COR-L47 (cell line): ENCODE results near the gene KCNK5.

Experiments used
- DNase-seq: peaks from one replicate; lab custom pipeline; 2025; lab: John Stamatoyannopoulos, UW

KCNK5 gene

DNA sequence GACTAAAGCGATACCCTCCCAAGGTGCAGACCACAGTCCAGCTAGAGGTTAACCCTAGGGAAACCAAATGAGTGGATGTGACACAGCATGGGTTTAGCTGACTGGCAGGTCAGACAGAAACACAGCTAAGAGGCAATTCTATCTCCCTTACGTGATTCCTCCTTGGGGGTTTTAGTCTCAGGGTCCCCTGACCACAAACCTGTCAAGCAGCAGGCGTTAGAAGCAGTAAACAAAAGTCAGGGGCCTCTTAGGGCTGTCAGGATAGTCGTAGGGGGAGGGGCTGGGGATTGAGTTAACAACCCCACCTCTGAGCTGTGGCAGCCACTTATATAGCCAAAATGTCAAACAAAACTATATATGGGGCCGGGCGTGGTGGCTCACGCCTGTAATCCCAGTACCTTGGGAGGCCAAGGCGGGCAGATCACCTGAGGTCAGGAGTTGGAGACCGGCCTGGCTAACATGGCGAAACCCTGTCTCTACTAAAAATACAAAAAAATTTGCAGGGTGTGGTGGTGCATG, 13.6 kb downstream of the KCNK5 start:
- no peak for DNase-seq

DNA sequence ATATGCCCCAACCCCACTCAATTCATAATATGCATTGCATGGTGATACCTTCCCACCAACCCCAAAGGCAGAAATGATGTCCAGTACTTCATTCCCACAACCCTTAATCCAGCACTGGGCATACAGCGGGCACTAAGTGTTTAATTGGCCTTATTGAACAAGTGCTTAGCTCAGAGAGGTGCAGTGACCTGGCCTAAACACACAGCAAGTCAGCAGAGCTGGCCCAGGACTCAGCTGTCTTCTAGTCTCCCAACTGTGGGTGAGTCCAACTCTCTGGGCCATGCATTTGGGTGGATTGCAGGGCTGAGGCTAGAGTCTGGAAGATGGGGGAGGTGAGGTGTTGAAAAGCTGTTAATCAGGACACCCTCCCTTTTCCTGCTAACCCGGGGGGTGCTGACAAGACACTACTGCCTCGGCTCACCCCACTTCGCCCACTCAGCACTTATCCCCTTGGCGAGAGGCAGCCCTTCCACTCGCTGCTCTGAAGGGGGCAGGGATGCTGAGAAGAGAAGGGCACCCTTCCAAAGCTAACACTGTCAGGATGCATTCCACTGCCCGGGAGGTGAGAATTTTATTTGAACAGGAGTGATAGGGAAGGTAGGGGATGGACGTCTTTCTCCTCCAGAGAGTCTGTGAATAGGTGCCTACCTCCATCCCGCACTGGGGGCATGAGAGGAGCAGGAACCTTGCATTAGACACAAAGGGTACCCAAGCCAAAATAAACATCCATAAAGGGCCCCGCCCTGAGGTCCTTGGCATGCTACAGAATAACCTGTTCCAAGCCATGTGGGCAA, 14.2 kb downstream of the KCNK5 start:
- peak; percentile 12 for DNase-seq

DNA sequence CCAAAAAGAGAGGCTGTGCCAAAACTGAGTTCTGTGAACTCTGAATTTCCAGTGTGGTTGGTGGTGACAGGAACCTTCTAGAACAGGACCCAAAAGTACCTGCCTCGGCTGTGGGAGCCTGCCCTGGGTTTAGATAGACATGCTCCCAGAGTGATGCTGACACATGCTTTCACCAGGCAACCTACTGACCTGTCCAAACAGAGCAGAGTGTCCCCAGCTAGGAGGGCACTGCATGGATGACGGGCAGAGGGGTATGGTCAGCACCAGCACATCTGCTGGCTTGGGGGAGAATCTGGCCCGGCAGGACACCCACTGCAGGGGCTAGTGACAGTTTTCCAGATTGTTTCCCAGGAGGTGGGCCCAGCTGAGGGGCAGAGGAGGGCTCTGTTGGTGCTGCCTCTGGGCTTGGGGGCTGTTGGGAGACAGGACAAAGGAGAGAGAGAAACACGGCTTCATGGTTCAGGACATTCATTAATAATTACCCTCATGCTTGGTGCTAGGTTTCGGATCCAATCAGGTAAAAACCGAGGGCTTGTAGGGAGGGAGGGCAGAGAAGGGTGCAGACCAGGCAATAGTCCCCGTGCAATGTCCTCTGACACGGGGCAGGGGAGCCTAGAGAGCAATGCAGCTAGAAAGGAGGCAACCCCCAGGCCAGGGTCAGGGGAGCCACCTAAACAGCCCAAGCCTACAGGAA, 15.0 kb downstream of the KCNK5 start:
- no peak for DNase-seq

DNA sequence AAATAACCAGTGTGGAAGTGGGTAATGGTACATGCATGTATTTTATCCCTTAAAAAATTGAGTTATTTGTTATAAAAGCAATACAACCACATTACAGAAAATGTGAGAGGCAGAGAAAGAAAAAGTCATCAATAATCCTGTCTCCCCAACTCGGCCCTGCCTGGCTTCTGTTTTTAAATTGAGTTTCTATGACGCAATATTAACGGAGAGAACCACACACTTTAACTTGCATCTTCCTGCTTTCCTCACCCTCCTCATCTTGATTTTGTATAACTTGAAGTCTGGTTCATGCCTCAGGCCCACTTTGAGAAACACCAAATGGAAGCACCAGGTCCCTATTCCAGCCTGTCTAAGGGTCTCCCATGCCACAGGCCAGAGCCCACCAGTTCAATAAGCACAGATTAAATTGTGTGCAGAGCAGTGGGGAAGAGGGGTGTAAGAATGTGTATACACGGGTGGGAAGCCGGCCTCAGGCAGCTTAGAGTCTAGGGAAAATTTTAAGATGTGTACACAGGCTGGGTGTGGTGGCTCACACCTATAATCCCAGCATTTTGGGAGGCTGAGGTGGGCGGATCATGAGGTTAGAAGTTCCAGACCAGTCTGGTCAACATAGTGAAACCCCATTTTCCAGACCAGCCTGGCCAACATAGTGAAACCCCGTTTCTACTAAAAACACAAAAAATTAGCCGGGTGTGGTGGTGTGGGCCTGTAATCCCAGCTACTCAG, 15.9 kb downstream of the KCNK5 start:
- DNase-seq: no peak

DNA sequence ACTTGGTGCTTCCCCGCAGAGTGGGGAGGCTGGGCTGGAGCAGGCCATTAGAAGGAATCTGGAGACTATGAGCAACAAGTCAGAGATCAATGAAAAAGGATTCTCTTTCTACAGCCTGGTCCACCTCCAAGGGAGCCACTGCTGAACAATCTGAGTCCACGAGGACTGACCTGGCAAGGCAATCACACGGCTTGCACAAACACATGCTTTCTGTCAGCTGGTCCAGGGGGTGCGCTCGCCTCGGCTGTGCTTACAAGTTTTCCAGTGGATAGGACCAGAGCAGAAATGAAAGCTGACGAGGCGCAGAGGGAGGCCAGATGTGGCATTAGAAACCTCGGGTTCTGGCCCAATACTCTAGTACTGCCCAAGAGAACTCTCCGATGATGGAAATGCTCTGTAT, 18.1 kb downstream of the KCNK5 start:
- no peak for DNase-seq

DNA sequence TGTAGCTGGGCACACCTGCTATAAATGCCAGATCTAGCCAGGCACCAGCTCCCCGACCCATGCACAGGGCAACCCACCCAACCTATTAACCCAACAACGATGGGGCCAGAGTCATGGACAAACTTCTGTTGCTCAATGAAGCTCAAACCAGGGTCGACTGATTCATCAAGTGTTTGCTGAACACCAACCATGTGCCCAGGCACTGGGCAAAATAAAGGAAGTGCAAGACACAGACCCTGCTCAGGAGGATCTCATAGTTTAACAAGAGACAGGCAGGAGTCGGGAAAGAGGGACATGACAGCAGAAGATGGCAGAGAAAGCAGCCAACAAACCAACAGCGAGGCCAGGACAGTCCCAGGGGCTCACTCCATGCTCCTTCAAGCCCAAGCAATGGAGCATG, 18.8 kb downstream of the KCNK5 start:
- no peak for DNase-seq

DNA sequence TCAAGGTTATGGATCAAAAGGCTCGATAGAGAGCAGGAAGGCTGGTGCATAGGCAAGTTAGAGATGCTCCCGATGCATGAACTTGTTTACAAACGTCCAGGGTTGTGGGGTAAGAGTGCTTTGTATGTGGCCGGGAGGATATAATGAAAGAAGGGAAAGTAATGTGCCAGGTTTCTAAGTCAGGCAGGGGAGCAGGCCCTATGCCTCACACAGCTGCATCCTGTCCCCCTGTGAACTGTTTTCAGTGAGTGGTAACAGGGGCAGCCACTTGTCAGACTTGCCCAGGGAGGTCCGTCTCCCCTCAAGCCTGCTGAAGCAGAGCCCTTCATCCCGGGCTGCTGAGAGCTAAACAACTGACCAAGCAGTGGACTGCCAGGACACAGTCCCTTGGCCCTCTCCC, 19.4 kb downstream of the KCNK5 start:
- no peak for DNase-seq

DNA sequence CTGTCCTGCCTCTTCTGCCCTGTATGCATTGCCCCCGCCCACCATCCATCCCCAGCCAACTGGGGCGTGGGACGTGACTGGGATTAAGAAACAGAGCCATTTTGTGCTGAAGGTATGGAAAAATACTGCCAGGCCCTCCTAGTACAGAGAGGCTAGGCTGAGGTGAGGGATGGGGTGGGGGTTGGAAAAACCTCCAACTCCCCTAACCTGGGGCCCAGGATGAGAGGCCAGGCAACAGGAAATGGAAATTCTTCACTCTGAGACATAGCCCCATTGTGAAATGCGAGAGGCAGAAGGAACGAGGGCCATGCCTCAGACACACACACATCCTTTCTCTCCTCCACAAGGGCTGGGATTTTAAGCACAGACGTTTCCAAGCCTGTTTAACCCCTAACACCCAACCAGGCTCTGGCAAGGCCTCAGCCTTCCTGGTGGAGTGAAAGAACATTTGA, 19.9 kb downstream of the KCNK5 start:
- no peak for DNase-seq

DNA sequence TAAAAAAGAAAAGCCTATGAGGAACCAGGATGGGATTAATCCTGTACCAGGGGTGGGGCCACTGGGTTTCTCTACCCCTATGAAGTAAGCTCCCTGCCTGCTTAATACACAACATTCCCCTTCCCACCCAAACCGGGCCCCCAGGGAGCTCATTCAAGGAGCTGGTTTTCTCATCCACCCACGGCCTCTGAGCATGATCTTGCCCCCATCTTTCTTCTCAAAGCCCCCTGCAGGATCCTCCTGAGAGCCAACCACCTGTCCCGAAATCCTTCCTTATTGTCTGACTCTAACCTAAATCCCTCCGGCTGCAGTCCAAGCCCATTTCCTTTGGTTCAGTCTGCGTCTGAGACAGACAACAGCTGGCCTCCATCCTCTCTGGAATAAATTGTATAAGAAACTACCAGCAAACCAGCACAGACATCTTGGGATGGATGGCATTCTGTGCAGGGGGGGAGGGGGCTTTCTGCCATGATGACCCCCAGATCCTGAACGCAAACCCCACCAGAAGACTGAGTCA, 21.0 kb downstream of the KCNK5 start:
- DNase-seq: no peak

DNA sequence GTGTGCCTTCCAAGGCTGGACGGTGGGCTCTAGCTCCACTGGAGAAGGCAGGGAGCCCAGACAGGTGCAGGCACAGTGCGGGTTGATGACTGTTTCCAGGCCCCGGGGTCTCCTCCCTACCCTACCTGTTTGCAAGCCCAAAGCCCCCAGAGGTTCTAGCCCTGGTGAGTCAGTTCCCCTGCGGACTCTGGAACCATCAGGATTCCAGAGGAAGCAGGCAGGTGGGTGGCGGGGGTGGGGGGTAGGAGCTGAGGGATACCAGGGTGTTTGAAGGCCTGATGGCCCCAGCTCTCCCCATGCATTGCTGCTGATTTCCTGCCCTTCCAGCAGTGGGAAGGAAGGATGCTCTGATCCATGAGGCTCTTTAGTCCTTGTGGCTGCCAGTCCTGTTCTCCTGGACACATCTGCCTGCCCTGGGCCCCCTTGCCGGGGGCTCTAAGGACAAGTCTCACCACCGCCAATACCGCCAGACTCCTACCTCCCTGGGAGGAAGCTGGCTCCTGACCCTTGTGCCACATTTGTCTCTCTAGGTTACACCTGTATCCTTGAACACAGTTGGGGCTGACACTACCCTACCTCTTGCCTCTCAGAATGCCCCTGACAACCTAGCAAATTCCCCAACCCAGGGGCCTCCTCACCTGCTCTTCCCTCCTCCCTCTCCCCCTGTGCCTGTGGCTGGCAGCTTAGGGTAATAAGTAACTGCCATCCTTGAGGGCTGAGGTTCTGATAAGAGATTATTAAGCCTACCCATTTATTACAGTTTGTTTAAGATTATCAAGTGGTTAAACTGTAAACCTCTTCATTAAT, 21.7 kb downstream of the KCNK5 start:
- no peak for DNase-seq

DNA sequence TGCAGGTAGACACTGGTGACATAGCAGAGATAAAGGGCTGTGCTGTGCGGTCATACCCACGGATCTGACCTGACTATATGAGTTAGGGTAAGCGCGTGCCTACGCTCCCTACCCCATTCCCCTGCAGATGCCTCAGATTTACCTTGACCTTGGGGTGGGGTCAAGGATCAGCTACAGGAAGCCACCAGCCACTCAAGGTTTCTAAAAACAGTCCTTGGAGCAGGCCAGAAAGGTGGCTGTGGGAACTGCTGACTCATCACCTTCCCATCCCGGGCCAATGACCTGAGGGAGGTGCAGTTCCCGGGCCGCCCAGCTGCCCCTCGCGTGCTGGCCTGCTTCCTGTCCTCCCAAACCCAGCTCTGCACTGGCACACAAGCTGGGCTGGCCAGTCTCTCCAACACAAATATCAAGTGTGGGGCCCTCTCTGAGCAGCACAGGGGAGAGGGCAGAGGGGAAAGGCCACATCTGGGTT, 23.0 kb downstream of the KCNK5 start:
- no peak for DNase-seq

DNA sequence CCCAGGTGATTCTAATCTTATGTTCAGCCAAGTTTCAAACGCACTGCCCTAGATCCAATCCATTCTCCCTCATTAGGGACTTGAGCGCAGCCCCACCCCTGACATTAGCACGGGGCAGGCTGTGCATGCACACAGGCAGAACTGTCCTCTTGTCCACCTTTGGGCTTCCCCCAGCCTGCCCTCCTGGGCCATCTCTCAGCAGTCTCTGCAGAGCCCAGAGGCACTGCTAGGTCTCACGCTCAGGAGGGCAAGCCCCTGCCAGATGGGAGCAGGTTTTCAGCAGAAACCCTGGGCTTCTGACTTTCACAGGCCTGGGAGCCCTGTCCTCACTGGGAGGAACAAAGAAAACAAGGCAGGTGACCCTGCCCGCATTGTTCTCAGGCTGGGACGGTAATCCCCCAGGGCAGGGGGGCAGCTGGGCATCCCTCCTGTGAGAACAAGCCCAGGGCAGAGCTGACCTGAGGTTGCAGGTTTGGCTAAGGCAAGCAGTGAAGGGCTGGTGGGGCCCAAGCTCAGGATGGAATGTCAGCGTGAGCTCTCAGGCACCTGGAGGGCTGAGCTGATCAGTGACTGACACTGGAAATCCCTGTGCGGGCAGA, 24.5 kb downstream of the KCNK5 start:
- DNase-seq: no peak

DNA sequence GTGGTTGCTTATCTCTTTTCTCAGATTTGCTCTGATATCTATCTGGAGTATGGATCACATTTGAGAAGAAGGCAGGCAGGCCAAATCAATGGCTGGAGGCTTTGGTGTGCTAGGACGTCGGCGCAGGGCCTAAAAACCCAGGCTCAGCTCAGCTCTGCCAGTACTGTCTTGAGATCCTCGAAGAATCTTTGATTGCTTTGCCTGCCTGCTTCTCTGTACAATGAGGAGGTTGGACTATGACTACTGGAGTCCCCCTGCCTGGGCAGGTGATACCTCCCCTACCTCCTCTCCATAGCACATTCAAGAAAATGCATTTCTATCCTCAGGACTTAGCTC, 25.1 kb downstream of the KCNK5 start:
- no peak for DNase-seq

DNA sequence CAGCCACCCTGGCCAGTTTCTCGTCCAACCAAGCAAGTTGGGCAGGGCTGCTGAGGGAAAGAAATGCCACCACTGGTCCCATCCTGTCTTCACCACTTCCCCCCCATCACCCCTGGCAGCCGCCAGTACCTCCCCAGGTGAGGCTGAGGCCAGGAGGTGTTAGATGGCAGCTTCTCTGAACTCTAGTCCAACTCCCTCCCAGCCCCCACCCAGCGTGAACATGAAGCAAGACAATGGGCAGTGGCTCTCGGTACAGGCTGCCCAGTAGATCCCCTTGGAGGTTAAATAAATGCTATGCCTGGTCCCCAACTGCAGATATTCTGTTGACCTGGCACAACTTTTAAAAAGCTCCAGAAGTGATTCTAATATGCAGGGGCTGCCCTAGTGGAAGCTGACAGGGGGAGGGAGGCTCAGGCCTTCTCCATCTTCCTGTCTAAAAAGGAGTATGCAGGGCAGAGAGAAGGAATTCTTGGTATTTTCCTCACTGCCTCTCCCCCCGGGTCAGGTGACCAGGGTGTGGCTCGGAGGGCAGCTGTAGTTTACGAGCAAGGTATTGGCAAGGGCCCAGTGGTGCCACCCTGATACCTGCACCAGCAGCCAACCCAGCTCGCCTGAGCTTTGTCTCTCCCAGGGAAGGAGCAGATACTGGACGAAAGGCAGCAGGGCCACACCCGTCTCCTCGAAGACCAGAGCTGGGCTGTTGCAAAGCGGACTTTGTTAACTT, 25.7 kb downstream of the KCNK5 start:
- peak; percentile 4 for DNase-seq

DNA sequence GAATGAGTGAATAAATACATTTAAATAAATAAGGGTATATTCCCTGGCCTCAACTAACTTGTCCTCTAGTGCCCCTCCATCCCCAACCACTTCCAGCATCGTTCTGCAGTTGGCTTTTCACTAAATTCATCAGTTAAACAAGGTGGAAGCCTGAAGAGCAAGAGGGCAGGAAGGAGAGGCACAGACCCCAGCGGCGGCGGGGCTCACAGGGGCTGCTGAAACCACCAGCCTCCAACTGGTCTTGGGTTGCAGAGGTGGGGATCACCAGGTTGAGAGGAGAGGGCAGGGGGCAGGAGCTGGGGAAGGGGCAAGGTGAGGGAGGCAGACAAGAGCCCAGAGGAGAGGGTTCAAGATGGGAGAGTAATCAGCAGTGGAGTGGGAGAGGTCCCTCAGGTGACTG, 27.1 kb downstream of the KCNK5 start:
- DNase-seq: no peak

DNA sequence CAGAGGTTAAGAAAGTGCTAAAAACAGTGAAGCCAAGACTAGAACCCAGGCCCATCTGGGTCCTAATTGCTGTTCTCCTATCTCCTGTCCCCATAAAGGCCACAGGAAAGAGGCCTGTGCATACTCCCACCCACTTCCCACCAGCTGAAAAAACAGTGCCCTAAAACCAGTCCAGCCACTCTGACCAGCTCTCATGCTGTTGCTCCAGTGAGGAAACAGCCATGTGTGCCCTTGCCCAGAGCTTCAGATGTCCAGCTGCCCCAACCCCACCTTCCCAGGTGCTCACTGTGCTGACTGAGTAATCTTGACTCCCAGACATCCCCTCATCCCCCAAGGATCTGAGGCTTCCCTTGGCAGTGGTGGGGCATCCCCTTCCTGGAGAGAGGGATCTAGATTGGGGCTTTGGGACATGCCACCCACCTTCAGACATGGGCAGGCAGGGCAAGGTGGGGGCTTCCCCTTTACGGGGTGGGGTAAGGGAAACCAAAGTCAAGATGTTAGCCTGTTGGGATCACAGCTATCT, 28.7 kb downstream of the KCNK5 start:
- no peak for DNase-seq

DNA sequence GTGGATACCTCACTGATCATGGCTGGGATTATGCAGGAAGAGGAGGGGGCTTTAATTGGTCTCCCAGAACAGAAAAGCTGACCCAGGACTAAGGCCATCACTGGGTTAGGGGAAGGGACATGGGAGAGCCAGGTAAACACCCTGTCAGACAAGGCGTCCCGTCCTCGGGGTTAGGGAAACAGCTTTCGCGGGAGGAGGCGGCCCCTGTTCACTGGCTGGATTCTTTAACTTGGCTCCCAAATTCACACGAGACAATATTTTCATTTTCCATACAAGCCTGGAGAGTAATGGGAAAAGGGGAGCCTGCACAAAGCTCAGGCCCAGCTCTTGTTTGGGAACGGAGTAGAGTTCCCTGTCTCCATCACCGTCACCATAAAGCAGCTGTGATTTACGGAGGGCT, 29.3 kb downstream of the KCNK5 start:
- no peak for DNase-seq

DNA sequence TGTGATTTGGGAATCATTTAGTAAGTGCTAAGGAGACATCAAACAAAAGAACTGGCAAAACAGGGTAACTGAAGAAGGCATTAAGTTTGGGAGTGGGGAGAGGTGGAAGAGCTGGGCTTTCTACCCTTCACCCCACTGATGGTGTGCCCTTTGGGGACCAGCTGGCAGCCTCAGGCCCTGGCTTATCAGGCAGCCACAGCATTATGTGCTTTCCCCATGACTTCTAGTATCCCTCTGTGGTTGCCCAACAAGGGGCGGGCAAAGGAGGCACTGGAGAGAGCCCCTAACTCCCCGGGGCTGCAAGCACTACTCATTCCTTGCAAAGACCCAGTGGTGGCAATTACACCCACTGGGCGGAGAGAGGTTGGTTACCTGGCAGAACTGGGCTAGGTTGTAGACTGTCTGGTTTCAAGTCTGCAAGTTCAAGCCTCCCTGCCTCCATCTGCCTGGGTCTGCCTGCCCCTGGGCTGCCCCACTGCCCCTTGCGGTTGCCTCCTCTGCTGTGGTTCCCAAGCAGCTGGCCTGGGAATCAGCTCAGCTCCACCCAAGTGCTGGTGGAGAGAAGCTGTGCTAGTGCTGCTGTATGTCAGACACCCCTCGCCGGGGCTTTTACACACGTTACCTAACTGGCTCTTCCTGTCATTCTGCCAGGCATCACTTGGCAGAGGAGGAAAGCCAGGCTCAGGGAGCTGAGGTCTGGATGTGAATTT, 29.9 kb downstream of the KCNK5 start:
- no peak for DNase-seq

DNA sequence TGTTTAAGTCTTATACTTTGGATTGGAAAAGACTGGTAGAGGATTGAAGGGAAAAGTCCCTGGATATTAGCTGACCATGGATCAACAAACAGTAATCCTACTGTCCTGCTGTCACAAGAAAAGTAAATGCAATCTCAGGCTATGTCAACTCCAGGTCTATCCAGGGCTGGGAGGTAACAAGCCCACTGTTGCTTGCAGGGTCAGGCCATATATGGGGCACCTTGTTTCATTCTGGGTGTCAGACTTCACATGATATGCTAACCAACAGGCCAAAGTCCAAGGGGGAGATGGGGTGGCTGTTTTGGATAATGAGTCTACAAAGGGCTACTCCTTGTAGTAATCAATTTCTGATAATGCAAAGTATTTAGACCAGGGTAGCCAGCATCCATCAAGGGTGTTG, 30.7 kb downstream of the KCNK5 start:
- no peak for DNase-seq
